Adrenal gland (tissue), 5 donors: ENCODE measurements around the gene DRC3.

Source experiments
- POLR2A ChIP-seq, 2 donors: fragments of 450-650 bp; IDR thresholded peaks; one replicate each; pipeline ENCODE4 v1.6.1; 2017; ENCODE audit warnings: antibody characterized with exemption in 2 of 2, mild to moderate bottlenecking in 2 of 2, moderate library complexity in 1 of 2
- TF ChIP-seq, protein P1 (sequence below), 6 experiments: fragments of 450-650 bp in 4 of 6; fragments of 200-600 bp in 2 of 6; sonication (generic) in 1 of 6; IDR thresholded peaks; 1 replicate in 5 of 6; 2 replicates in 1 of 6; pipeline versions ENCODE4 v1.5.1 to v1.8.0; 2016 to 2021; ENCODE audit warnings: antibody characterized with exemption in 6 of 6, mild to moderate bottlenecking in 2 of 6, moderate library complexity in 1 of 6
- donor health status: DM: no; HTN: no; CAD: no.

GRCh38 chr17:17985153-17985552, 12.5 kb downstream of the DRC3 start:
- TF ChIP-seq, protein P1, sequence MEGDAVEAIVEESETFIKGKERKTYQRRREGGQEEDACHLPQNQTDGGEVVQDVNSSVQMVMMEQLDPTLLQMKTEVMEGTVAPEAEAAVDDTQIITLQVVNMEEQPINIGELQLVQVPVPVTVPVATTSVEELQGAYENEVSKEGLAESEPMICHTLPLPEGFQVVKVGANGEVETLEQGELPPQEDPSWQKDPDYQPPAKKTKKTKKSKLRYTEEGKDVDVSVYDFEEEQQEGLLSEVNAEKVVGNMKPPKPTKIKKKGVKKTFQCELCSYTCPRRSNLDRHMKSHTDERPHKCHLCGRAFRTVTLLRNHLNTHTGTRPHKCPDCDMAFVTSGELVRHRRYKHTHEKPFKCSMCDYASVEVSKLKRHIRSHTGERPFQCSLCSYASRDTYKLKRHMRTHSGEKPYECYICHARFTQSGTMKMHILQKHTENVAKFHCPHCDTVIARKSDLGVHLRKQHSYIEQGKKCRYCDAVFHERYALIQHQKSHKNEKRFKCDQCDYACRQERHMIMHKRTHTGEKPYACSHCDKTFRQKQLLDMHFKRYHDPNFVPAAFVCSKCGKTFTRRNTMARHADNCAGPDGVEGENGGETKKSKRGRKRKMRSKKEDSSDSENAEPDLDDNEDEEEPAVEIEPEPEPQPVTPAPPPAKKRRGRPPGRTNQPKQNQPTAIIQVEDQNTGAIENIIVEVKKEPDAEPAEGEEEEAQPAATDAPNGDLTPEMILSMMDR (IDR thresholded peaks at IDR 0.05): no peak
- no peak for TF ChIP-seq POLR2A (IDR thresholded peaks at IDR 0.05)
